SK-N-SH (cell line): Measurements from ENCODE around the gene SEPTIN2. TPM values are rescaled to one million over a fixed set of nuclear protein-coding genes. Genes with fewer than 3 reads are reported as not detected.
A peak's percentile ranks its signal among the peaks of the same experiment; 100 is the strongest.

ENCODE experiments used
- CTCF ChIA-PET: fragments of 300-600, 350-600 bp; formaldehyde crosslinking; extraction: SDS; loops from one replicate; lab custom pipeline; 2021; lab: Yijun Ruan, JAX
- POLR2A ChIA-PET: fragments of 350-600 bp; sonication (Branson Sonifier 250); formaldehyde crosslinking; extraction: SDS; loops from one replicate; lab custom pipeline; 2020; ENCODE audit warnings: antibody characterized with exemption, inconsistent platforms; lab: Yijun Ruan, JAX
- DNase-seq: peaks from one replicate; pipeline ENCODE4 v3.0.0; 2012
- H2AFZ ChIP-seq: fragments of 200-600 bp; sonication (generic); 2 replicates; pipeline ENCODE4 v1.8.1; 2016; ENCODE audit warnings: antibody characterized with exemption, mild to moderate bottlenecking, low read depth
- H3F3A ChIP-seq: fragments of 200-600 bp; sonication (generic); replicated peaks from 2 replicates; pipeline ENCODE3; 2016; ENCODE audit warnings: antibody characterized with exemption, mild to moderate bottlenecking; ENCODE audit not compliant: insufficient read depth
- H3K27ac ChIP-seq, 2 experiments: fragments of 200-500 bp in 1 of 2; fragments of 200-600 bp in 1 of 2; sonication (Bioruptor generic) in 1 of 2; sonication (generic), shearing (Covaris generic) in 1 of 2; 2 replicates each; pipeline versions ENCODE4 v1.5.1 to v1.6.1; 2014 to 2016; ENCODE audit warnings: low read depth in 2 of 2, inconsistent platforms in 1 of 2, low read length in 1 of 2, mild to moderate bottlenecking in 1 of 2, mixed read lengths in 1 of 2
- H3K27me3 ChIP-seq: fragments of 200-600 bp; sonication (generic), shearing (Covaris generic); 2 replicates; pipeline ENCODE4 v1.6.1; 2016; ENCODE audit warnings: mixed run types; ENCODE audit not compliant: insufficient read depth
- H3K36me3 ChIP-seq, 2 experiments: fragments of 200-500 bp in 1 of 2; fragments of 200-600 bp in 1 of 2; sonication (Bioruptor generic) in 1 of 2; sonication (generic) in 1 of 2; replicated peaks in 1 of 2; 2 replicates each; pipeline versions ENCODE3 to v1.5.1; 2014 to 2016; ENCODE audit warnings: low read length in 1 of 2, mild to moderate bottlenecking in 1 of 2; ENCODE audit not compliant: insufficient read depth in 2 of 2, control insufficient read depth in 1 of 2
- H3K4me1 ChIP-seq, 2 experiments: fragments of 200-500 bp in 1 of 2; fragments of 200-600 bp in 1 of 2; sonication (Bioruptor generic) in 1 of 2; sonication (generic), shearing (Covaris generic) in 1 of 2; 2 replicates each; pipeline versions ENCODE4 v1.5.1 to v1.6.1; 2014 to 2016; ENCODE audit warnings: low read depth in 1 of 2, low read length in 1 of 2, mixed run types in 1 of 2; ENCODE audit not compliant: insufficient read depth in 2 of 2, control insufficient read depth in 1 of 2
- H3K4me2 ChIP-seq: fragments of 200-600 bp; sonication (generic), shearing (Covaris generic); 2 replicates; pipeline ENCODE4 v1.6.1; 2017; ENCODE audit warnings: mixed run types
- H3K4me3 ChIP-seq, 2 experiments: fragments of 200-500 bp in 1 of 2; fragments of 200-600 bp in 1 of 2; sonication (Bioruptor generic) in 1 of 2; sonication (generic), shearing (Covaris generic) in 1 of 2; 2 replicates each; pipeline versions ENCODE4 v1.5.1 to v1.8.1; 2014 to 2016; ENCODE audit warnings: low read depth in 2 of 2, inconsistent platforms in 1 of 2, low read length in 1 of 2, mild to moderate bottlenecking in 1 of 2, mixed read lengths in 1 of 2, moderate library complexity in 1 of 2
- H3K79me2 ChIP-seq: fragments of 200-600 bp; sonication (generic); 2 replicates; pipeline ENCODE4 v1.8.1; 2017; ENCODE audit warnings: mild to moderate bottlenecking; ENCODE audit not compliant: insufficient read depth
- H3K9ac ChIP-seq: fragments of 200-600 bp; sonication (generic); 2 replicates; pipeline ENCODE4 v1.6.1; 2017; ENCODE audit warnings: mixed run types
- H3K9me2 ChIP-seq: fragments of 200-600 bp; sonication (generic); 2 replicates; pipeline ENCODE4 v1.6.1; 2017; ENCODE audit warnings: mixed run types
- H3K9me3 ChIP-seq: fragments of 200-600 bp; sonication (generic); 2 replicates; pipeline ENCODE4 v1.6.1; 2017; ENCODE audit warnings: mixed run types, mild to moderate bottlenecking, moderate library complexity
- H4K20me1 ChIP-seq: fragments of 200-600 bp; sonication (generic); 2 replicates; pipeline ENCODE4 v1.6.1; 2017; ENCODE audit warnings: mild to moderate bottlenecking, mixed run types; ENCODE audit not compliant: insufficient read depth
- CHD2 ChIP-seq: fragments of 150-350 bp; IDR thresholded peaks from 2 replicates; pipeline ENCODE4 v1.6.1; 2018; ENCODE audit warnings: low read length; ENCODE audit not compliant: partially characterized antibody
- ELF1 ChIP-seq: IDR thresholded peaks from 2 replicates; pipeline ENCODE4 v1.4.0; 2012
- EP300 ChIP-seq, 2 experiments: IDR thresholded peaks; 2 replicates each; pipeline versions ENCODE4 v1.4.0 to v1.6.1; 2012; ENCODE audit warnings: borderline replicate concordance in 1 of 2, low read depth in 1 of 2, low read length in 1 of 2
- GATA2 ChIP-seq: sonication (generic); formaldehyde crosslinking; IDR thresholded peaks from 2 replicates; pipeline ENCODE4 v1.5.0; 2020; ENCODE audit warnings: mild to moderate bottlenecking, missing genetic modification reagents
- JUND ChIP-seq: IDR thresholded peaks from 2 replicates; pipeline ENCODE4 v1.4.0; 2012
- MXI1 ChIP-seq: IDR thresholded peaks from 2 replicates; pipeline ENCODE4 v1.6.1; 2012; ENCODE audit warnings: mild to moderate bottlenecking, low read depth, low read length, improper control_type of control experiment
- REST ChIP-seq: IDR thresholded peaks from 2 replicates; pipeline ENCODE4 v1.6.1; 2012; ENCODE audit warnings: mild to moderate bottlenecking, low read depth, low read length, moderate library complexity
- SIN3A ChIP-seq: IDR thresholded peaks from 2 replicates; pipeline ENCODE4 v1.6.1; 2012; ENCODE audit warnings: low read depth, mild to moderate bottlenecking, low read length, moderate library complexity, borderline replicate concordance
- SMC3 ChIP-seq: IDR thresholded peaks from 2 replicates; pipeline ENCODE4 v1.6.1; 2012; ENCODE audit warnings: low read depth, low read length, improper control_type of control experiment
- YY1 ChIP-seq: IDR thresholded peaks from 2 replicates; pipeline ENCODE4 v1.4.0; 2012; ENCODE audit warnings: low read depth, mild to moderate bottlenecking
- WGBS: methylation state at CpG from one replicate; pipeline ENCODE4 v1.1.6; 2017; ENCODE audit warnings: low lambda C conversion rate; 5-methylcytosine and 5-hydroxymethylcytosine counted together
- polyA plus RNA-seq, 3 experiments: library from polyadenylated mRNA; depleted of rRNA; stranded (reverse); fragments of >200 nt; gene quantifications; 2 replicates each; pipeline ENCODE4 v1.2.3, GENCODE V29; 2012
- TF ChIP-seq, protein P1 (sequence below): IDR thresholded peaks from 2 replicates; pipeline ENCODE4 v1.4.0; 2012; ENCODE audit warnings: low read depth

SEPTIN2 gene
- polyA plus RNA-seq, 1 of the 3 experiments (the other 2 are of a cell fraction) = 226 TPM

DNA sequence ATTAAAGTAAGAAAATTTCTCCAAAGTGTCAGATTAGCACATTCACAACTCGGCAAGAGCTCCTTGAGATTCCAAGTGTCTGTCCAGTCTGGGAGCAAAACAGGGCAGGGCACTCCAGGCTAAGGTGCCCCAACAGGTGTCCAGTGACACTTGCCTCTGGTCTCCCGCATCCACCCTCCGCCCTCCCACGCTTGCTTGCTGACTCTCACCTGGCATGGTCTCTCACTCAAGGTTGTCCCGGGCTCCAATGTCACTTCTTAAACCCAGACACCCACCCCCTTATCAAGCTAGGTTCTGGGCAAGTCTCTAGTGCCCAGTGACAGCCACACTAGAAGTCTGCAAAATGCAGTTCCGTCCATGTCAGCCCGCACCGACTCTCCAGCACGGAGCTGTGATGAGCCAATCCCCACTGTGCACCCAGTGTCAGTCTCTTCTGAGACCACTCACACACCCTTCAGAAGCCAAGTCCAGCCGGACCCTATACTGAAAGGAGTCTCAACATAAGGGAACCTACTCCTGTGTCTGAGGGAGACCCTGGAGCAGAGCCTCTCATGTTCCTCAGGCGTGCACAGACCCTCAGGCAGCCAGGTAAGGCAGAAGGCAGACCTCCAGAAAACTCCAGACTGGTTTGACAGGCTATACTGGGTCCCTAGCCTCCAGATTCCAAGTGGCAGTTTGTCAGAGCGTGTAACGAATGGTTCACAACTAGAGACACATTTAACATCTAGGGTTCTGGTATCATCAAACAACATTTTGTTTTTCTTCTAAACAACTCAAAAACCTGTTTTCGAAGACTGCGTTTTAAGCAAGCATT, 45.8 kb upstream of the SEPTIN2 start:
- Histone ChIP-seq H3K4me3 (no peak overlapping the region), H3F3A (peaks cover 6% of the 10 kb centered on the region), H3K4me1 (peaks cover 19 to 38% of the 10 kb centered on the region in 2 experiments; a peak in 3 of 4 replicates), H3K9me3 (no peaks in the 10 kb centered on the region), H3K79me2 (peaks cover 96% of the 10 kb centered on the region), H3K36me3 (peaks cover 24 to 37% of the 10 kb centered on the region in 2 experiments), H2AFZ (no peak overlapping the region), H3K4me2 (peak overlapping the region; percentile 93), H4K20me1 (peaks cover 68% of the 10 kb centered on the region), H3K27ac (no peak overlapping the region), H3K27me3 (no peaks in the 10 kb centered on the region), H3K9me2 (no peaks in the 10 kb centered on the region), H3K9ac (no peak overlapping the region)
- no peak for DNase-seq
- POLR2A ChIA-PET = no interaction called here
- CTCF ChIA-PET = interaction anchor here (1.0 kb wide), 1 partner anchor 10 kb away, joined by 3 read pairs; no protein-coding TSS in a partner anchor
- 98% methylated on average over 14 of the region's 15 CpGs for WGBS
- TF ChIP-seq SIN3A = no peak
- TF ChIP-seq MXI1 = no peak
- TF ChIP-seq EP300 (IDR thresholded peaks at IDR 0.05; ENCODE audit: borderline replicate concordance in 1 of 2, low read depth in 1 of 2, low read length in 1 of 2) = no peak
- no peak for TF ChIP-seq JUND
- TF ChIP-seq CHD2 = no peak
- TF ChIP-seq ELF1 = no peak
- TF ChIP-seq, protein P1, sequence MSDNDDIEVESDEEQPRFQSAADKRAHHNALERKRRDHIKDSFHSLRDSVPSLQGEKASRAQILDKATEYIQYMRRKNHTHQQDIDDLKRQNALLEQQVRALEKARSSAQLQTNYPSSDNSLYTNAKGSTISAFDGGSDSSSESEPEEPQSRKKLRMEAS = no peak
- no peak for TF ChIP-seq REST
- no peak for TF ChIP-seq SMC3
- no peak for TF ChIP-seq YY1

DNA sequence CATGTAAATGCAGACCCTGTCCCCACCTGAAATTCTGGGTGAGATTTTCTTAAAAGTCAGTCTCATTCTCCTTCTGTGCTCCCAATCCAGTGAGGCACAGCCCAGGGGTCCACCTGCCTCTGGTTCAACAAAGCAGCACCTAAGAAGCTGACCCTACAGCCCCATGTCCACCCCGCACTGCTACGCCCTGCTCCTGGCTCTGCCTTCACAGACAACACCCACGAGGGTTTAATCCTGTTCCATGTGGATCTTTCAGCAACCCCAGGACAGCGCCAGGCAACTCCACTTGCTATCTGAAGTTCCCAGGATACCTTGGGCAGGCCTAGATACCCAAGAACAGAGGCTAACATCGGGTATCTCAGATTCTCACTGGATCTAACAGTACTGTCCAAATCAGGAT, 45.2 kb upstream of the SEPTIN2 start:
- TF ChIP-seq MXI1 (no peak), GATA2 (CRISPR knock-in tag) (no peak), SIN3A (no peak)
- TF ChIP-seq, all 33 proteins: peak for 0
- Histone ChIP-seq H2AFZ (no peak overlapping the region), H3K27ac (no peak overlapping the region), H3K9me3 (peaks cover 1% of the 10 kb centered on the region; the same call in 1 of the 2 replicates), H3K4me3 (peak overlapping the region; percentile 77 to 87; a peak in 3 of 4 replicates), H3K4me1 (peaks cover 19 to 38% of the 10 kb centered on the region in 2 experiments; a peak in 3 of 4 replicates), H3K36me3 (peaks cover 18 to 35% of the 10 kb centered on the region in 2 experiments), H3K79me2 (peaks cover 96% of the 10 kb centered on the region), H4K20me1 (peaks cover 65% of the 10 kb centered on the region), H3K4me2 (peak overlapping the region; percentile 93), H3K9me2 (no peaks in the 10 kb centered on the region), H3K27me3 (no peaks in the 10 kb centered on the region), H3F3A (peaks cover 6% of the 10 kb centered on the region), H3K9ac (peak overlapping the region; percentile 87; the same call in 1 of the 2 replicates)
- DNase-seq = no peak
- CTCF ChIA-PET = interaction anchor here (0.6 kb wide), 1 partner anchor 43 kb away, joined by 3 read pairs; no protein-coding TSS in a partner anchor
- POLR2A ChIA-PET = no interaction called here
- 73% methylated on average over 5 of the region's 5 CpGs for WGBS
